Measurements from ENCODE around the gene ECHS1. TPM values are rescaled to one million over a fixed set of nuclear protein-coding genes. Genes with fewer than 3 reads are reported as not detected.

ECHS1 gene
- total and polyA plus RNA-seq, 9 of the 15 experiments (the other 6 are each of a cell fraction or from before 2014, with no cell fraction given): 16.6 to 100 (median 68.1) TPM

DNA sequence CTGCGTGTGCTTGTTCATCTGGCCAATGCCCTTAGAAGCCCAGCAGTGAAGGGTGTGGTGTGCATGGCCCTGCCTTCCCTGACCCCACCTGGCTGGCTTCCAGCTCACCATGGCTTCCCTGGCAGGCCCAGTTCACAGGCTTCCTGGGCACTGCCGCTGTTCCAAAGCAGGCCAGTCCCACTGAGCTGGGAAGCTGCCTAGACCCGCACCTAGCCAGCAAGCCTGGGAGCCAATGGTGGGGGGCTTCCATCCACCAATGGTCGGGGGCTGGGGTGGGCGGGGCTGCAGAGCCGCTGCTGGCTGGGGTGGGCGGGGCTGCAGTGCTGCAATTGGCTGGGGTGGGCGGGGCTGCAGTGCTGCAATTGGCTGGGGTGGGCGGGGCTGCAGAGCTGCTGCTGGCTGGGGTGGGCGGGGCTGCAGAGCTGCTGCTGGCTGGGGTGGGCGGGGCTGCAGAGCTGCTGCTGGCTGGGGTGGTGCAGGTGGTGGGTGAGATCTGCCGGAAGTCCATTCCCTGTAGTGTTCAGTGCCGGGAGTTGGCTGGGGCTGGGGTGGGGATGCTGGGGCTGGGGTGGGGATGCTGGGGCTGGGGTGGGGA, 48.9 kb downstream of the ECHS1 start (continued):
- no peak for TF ChIP-seq ELK3 (CRISPR knock-in tag; IDR thresholded peaks at IDR 0.05)
- TF ChIP-seq ZFX (CRISPR knock-in tag; IDR thresholded peaks at IDR 0.05): no peak
- TF ChIP-seq ZNF592 (IDR thresholded peaks at IDR 0.05): no peak
- TF ChIP-seq CHD2 (IDR thresholded peaks at IDR 0.05; ENCODE audit: low read depth, low read length): no peak
- TF ChIP-seq GABPB1 (CRISPR knock-in tag; IDR thresholded peaks at IDR 0.05): peak; percentile 76
- no peak for TF ChIP-seq CEBPB (tag; IDR thresholded peaks at IDR 0.05)
- no peak for TF ChIP-seq SP1 (CRISPR knock-in tag; IDR thresholded peaks at IDR 0.05)
- TF ChIP-seq, protein P1, sequence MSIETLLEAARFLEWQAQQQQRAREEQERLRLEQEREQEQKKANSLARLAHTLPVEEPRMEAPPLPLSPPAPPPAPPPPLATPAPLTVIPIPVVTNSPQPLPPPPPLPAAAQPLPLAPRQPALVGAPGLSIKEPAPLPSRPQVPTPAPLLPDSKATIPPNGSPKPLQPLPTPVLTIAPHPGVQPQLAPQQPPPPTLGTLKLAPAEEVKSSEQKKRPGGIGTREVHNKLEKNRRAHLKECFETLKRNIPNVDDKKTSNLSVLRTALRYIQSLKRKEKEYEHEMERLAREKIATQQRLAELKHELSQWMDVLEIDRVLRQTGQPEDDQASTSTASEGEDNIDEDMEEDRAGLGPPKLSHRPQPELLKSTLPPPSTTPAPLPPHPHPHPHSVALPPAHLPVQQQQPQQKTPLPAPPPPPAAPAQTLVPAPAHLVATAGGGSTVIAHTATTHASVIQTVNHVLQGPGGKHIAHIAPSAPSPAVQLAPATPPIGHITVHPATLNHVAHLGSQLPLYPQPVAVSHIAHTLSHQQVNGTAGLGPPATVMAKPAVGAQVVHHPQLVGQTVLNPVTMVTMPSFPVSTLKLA (conservative IDR thresholded peaks at IDR 0.05): 0 out of 4 replicates have a peak, but pooled peaks of 1 of the 2 experiments have one; percentile 31
- no peak for TF ChIP-seq TSC22D4 (tag; IDR thresholded peaks at IDR 0.05)
- no peak for TF ChIP-seq FOXP4 (CRISPR knock-in tag; IDR thresholded peaks at IDR 0.05; ENCODE audit: borderline replicate concordance)
- no peak for TF ChIP-seq VEZF1 (CRISPR knock-in tag; IDR thresholded peaks at IDR 0.05)
- TF ChIP-seq ZBTB7A (IDR thresholded peaks at IDR 0.05; ENCODE audit: borderline replicate concordance, control insufficient read depth, low read depth, low read length): 0 out of 2 replicates have a peak, but pooled peaks have one; percentile 24
- no peak for TF ChIP-seq HNRNPL (IDR thresholded peaks at IDR 0.05; ENCODE audit: low read depth, low read length)
- TF ChIP-seq NR2C2 (CRISPR knock-in tag; IDR thresholded peaks at IDR 0.05): no peak
- TF ChIP-seq NR2C2 (tag; IDR thresholded peaks at IDR 0.05): no peak
